ENCODE measurements around the gene MPP1.

DNA sequence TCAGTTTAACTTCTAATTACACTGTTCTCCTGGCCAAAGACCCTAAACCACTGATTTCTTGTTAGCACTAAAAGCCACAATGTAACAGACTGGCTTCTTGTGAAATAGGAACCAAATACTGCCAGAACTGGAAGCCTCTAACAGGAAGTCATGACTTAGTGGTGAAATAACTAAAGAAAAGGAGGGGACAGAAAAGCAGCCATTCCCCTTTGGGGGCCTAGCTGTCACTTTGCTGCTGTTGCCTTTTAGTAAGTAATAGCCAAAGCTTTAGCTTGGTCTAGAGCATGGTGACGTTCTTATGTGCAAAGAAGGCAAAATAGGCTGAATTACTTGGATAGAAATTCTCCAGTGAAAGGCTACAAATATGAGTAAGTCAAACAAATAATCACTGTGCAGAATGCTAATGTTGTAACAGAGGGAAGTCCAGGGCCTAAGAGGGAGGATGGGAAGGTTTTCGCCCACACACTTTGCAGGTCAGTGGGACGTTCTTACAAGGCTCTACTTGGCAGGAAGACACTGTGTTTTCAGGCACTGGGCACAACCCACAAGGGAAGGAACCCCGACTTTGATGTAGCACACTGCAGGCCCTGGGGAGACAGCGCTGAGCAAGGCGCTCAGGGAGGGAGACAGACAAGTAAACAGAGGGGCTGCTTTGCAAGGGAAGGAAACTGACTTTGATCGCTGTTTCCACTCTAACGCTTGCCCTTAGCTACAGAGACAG, 71.1 kb downstream of the MPP1 start:
- TF ChIP-seq CTCF (IDR thresholded peaks at IDR 0.05) (no peak), POLR2A (IDR thresholded peaks at IDR 0.05) (no peak), EP300 (IDR thresholded peaks at IDR 0.05) (peak in 1 of 2 donors; percentile 57)
